ENCODE measurements around the gene CST4. TPM values are rescaled to one million over a fixed set of nuclear protein-coding genes. Genes with fewer than 3 reads are reported as not detected.

CST4 gene
- total RNA-seq, 6 donors from 2014 or later: not detected

- DNase-seq (no peak), ATAC-seq (ENCODE audit: low FRiP score in 2 of 2) (no peak)
- TF ChIP-seq POLR2AphosphoS5 (IDR thresholded peaks at IDR 0.05) (no peak), POLR2A (IDR thresholded peaks at IDR 0.05) (no peak), EP300 (IDR thresholded peaks at IDR 0.05) (no peak)
- 93 to 96% methylated on average over 2 of the region's 2 CpGs for WGBS, 2 donors
- Histone ChIP-seq H3K27ac (no peak overlapping the region), H3K9me3 (no peaks in the 10 kb centered on the region), H3K4me1 (peaks cover 0 to 4% (median 0%) of the 10 kb centered on the region in 4 donors), H3K4me3 (no peak overlapping the region), H3K36me3 (no peaks in the 10 kb centered on the region), H3K27me3 (no peaks in the 10 kb centered on the region)
Observed at GRCh38 chr20:23683807-23684206, 5.0 kb downstream of the CST4 start.

- H3K36me3 ChIP-seq: no peaks in the 10 kb centered on the region
- no peak overlapping the region for H3K4me3 ChIP-seq
- no peak overlapping the region for H3K27ac ChIP-seq
- H3K27me3 ChIP-seq: no peaks in the 10 kb centered on the region
- TF ChIP-seq POLR2AphosphoS5 (IDR thresholded peaks at IDR 0.05): no peak
- no peak for TF ChIP-seq POLR2A (IDR thresholded peaks at IDR 0.05)
- TF ChIP-seq CTCF (IDR thresholded peaks at IDR 0.05): no peak
- no peak for TF ChIP-seq EP300 (IDR thresholded peaks at IDR 0.05)
- ATAC-seq (ENCODE audit: low FRiP score in 2 of 2) (no peak), DNase-seq (no peak)
- 85 to 93% methylated on average over 2 of the region's 2 CpGs for WGBS, 2 donors
- no peaks in the 10 kb centered on the region for H3K9me3 ChIP-seq
- peaks cover 0 to 4% (median 0%) of the 10 kb centered on the region in 4 donors for H3K4me1 ChIP-seq
Observed at GRCh38 chr20:23683281-23683680, 5.6 kb downstream of the CST4 start.

GRCh38 chr20:23680146-23680545 lies 8.7 kb downstream of the CST4 start:
- TF ChIP-seq POLR2A (IDR thresholded peaks at IDR 0.05) (no peak), POLR2AphosphoS5 (IDR thresholded peaks at IDR 0.05) (no peak), EP300 (IDR thresholded peaks at IDR 0.05) (no peak), CTCF (IDR thresholded peaks at IDR 0.05) (no peak)
- H3K4me1 ChIP-seq: peaks cover 0 to 4% (median 0%) of the 10 kb centered on the region in 4 donors
- DNase-seq (no peak), ATAC-seq (ENCODE audit: low FRiP score in 2 of 2) (no peak)
- no peaks in the 10 kb centered on the region for H3K27me3 ChIP-seq
- H3K27ac ChIP-seq: no peak overlapping the region
- no peaks in the 10 kb centered on the region for H3K9me3 ChIP-seq
- H3K36me3 ChIP-seq: no peaks in the 10 kb centered on the region
- H3K4me3 ChIP-seq: no peak overlapping the region

GRCh38 chr20:23679133-23680092 lies 9.4 kb downstream of the CST4 start:
- TF ChIP-seq POLR2A (IDR thresholded peaks at IDR 0.05): no peak
- no peak for TF ChIP-seq CTCF (IDR thresholded peaks at IDR 0.05)
- no peak for TF ChIP-seq POLR2AphosphoS5 (IDR thresholded peaks at IDR 0.05)
- TF ChIP-seq EP300 (IDR thresholded peaks at IDR 0.05): no peak
- H3K9me3 ChIP-seq: no peaks in the 10 kb centered on the region
- no peak overlapping the region for H3K4me3 ChIP-seq
- no peaks in the 10 kb centered on the region for H3K36me3 ChIP-seq
- H3K27ac ChIP-seq: no peak overlapping the region
- DNase-seq (no peak), ATAC-seq (ENCODE audit: low FRiP score in 2 of 2) (no peak)
- WGBS, 2 donors: 80 to 84% methylated on average over 6 to 7 of the region's 7 CpGs
- no peaks in the 10 kb centered on the region for H3K27me3 ChIP-seq
- H3K4me1 ChIP-seq: peaks cover 0 to 4% (median 0%) of the 10 kb centered on the region in 4 donors

- no peaks in the 10 kb centered on the region for H3K36me3 ChIP-seq
- WGBS, 2 donors: 74 to 90% methylated on average over 1 of the region's 1 CpG
- H3K9me3 ChIP-seq: no peaks in the 10 kb centered on the region
- peaks cover 0 to 3% (median 0%) of the 10 kb centered on the region in 4 donors for H3K4me1 ChIP-seq
- DNase-seq (no peak), ATAC-seq (ENCODE audit: low FRiP score in 2 of 2) (no peak)
- TF ChIP-seq POLR2A (IDR thresholded peaks at IDR 0.05) (no peak), POLR2AphosphoS5 (IDR thresholded peaks at IDR 0.05) (no peak), CTCF (IDR thresholded peaks at IDR 0.05) (no peak), EP300 (IDR thresholded peaks at IDR 0.05) (no peak)
- no peak overlapping the region for H3K4me3 ChIP-seq
- H3K27me3 ChIP-seq: no peaks in the 10 kb centered on the region
- H3K27ac ChIP-seq: no peak overlapping the region
Observed at GRCh38 chr20:23673209-23673608, 15.6 kb downstream of the CST4 start.

Measured in upper lobe of left lung (tissue), 6 donors.